Measurements from ENCODE around the gene OGDH.
"Not testable (repeated sequence)": the region's sequence is repeated elsewhere in the genome, so short reads cannot be mapped to it uniquely, and the experiment has no call there.

OGDH gene

DNA sequence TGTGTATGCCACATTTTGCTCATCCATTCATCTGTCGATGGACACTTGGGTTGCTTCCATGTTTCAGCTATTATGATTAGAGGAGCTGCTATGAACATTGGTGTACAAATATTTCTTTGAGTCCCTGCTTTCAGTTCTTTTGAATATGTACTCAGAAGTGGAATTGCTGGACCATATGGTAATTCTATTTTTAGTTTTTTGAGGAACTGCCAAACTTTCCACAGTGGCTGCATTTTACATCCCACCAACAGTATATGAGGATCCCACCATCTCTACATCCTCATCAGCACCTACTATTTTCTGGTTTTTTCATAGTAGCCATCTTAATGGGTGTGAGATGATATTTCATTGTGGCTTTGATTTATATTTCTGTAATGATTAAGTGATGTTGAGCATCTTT, 97.5 kb downstream of the OGDH start:
- DNase-seq (ENCODE audit: low spot score): no peak
- FAIRE-seq: no peak

DNA sequence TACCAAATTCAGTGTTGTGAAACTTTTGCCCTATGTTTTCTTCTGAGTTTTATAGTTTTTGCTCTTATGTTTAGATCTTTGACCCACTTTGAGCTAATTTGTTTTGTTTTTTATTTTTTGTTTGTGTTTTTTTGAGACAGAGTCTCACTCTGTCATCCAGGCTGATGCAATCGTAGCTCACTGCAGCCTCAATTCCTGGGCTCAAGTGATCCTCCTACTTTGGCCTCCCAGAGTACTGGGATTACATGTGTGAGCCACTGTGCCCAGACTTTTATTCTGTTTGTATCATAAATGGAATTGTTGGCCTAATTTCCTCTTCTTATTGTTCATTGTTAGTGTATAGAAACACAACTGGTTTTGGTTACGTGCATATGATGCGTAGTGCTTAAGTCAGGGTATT, 99.0 kb downstream of the OGDH start:
- DNase-seq (ENCODE audit: low spot score) (no peak), FAIRE-seq (peak; percentile 48)

DNA sequence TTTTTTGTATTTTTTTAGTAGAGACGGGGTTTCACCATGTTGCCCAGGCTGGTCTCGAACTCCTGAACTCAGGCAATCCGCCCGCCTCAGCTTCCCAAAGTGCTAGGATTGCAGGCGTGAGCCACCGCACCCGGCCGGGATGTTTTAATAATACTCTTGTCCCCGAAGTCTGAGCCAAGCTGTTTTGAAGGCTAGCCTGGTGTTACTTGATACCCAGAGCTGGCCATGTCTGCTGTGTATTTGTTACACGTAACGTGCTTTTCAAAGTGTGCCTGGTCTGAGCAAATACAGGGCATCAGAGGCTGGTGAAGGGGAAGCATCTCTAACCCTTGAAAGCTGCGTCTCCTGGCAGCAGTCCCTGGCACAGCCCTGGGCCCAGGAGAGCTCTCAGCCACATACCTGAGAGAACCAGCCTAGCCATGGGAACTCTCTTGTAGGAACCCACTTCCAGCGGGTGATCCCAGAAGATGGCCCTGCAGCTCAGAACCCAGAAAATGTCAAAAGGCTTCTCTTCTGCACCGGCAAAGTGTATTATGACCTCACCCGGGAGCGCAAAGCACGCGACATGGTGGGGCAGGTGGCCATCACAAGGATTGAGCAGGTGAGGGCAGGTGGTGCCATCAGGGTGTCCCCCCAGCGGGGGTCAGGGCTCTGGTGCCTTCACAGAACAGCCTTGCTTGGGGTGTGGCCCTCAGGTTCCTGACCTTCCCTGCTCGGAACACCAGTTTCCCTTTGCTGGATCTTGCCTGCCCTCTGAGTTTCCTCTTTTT, 100.5 kb downstream of the OGDH start:
- DNase-seq (ENCODE audit: low spot score) (no peak), FAIRE-seq (no peak)

DNA sequence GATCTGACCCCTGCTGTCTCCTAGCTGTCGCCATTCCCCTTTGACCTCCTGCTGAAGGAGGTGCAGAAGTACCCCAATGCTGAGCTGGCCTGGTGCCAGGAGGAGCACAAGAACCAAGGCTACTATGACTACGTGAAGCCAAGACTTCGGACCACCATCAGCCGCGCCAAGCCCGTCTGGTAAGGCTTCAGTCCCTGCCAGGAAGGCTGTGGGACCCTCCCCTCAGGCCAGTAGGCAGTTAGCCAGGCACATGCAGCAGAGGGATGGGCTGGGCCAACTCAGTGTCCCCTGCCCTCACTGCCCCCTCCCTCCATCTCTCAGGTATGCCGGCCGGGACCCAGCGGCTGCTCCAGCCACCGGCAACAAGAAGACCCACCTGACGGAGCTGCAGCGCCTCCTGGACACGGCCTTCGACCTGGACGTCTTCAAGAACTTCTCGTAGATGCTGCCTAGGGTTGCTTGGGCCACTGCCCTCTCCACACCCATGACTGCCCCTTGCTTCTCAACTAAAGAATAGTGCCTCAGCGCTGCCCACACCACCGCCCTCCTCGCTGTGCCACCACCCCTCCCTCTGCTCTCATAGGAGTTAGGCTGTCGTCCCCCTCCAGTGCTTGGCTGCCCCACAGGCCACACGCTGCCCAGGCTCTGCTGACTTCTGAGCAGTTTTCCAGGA, 101.3 kb downstream of the OGDH start:
- peak; percentile 9 for FAIRE-seq
- DNase-seq (ENCODE audit: low spot score): no peak

DNA sequence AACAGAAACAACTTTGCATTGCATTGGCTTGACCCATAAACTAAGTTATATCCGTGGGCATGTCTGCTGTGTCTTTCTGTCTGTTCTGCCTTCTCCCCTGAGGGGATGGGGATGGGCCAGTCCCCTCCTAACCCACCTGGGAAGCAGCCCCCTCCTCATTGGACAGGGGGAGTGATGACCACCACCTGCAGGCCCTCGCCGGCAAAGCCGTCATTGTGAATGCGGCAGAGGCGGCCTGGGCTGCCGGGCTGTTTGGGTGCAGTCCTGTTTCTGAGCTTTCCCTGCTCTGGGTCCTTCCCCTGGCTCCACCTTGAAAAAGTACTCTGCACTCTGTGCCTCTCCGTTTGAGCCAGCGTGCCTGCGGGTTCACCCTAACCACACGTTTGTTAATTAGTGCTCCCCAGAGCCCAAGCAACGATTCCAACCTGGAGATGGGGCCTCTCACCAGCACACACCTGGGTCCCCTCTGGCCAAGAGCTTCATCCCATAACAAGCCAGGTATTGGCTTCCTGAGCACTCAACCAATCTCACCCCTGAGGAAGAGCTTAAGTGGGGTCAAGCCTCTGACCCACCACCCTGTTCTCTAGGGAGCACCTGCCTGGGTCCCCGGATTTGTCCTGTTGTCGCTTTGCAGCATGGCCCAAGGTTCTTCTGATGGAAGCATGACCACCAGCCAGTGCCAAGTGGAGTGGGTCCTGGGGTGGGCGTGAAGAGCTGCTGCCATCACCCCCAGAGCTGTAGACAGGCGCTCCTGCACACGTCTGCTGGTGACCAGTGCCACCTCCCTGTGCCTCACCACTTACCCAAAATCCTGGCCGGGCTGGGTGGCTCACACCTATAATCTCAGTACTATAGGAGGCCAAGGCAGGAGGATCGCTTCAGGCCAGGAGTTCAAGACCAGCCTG, 102.8 kb downstream of the OGDH start:
- no peak for DNase-seq (ENCODE audit: low spot score)
- FAIRE-seq: peak; percentile 59

DNA sequence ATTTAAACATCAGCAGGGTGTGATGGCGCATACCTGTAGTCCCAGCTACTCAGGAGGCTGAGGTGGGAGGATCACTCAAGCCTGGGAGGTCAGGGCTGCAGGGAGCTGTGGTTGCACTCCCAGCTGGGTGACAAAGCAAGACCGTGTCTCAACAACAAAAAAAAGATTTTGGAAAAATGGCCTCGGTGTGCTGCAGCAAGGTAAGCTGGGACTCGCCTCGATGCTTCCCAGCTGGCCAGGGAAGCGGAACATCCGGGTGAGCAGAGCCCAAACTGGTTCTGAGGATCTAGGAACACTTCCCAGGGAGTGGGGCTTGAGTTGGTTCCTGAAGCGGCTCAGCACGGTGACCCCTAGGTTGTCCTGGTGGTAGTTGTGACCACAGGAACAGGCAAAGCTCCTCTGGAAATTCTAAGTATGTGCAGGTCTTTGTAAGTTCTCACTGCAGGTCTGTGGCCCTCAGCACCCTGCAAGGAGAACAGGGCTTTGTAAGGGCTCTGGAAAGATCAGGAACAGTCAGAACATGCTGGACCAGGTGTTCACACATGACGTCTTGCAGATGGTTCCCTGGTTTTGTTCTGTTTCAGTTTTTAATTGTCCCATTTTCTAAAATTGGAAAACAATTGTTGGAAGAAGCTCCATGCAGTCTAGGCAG, 103.6 kb downstream of the OGDH start:
- peak; percentile 27 for FAIRE-seq
- DNase-seq (ENCODE audit: low spot score): no peak

DNA sequence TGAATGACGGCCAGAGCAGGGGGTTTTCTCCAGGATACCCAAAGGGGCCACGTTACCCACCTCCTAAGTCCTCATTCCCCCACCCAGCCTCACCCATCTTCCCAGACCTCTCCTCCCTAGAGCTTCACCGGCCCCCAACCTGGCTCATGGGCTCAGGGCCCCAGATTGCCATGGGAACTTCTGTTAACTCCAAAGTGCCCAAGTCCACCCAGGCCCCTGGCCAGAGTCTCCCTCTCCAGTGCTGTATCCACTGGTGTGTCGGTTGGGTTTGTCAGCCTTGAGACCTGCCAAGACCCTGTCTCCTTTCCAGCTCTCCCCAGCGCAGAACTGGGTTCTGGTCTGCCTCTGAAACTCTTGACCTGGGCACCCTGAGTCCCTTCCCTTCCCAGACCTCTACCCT, 105.1 kb downstream of the OGDH start:
- no peak for DNase-seq (ENCODE audit: low spot score)
- FAIRE-seq: no peak

DNA sequence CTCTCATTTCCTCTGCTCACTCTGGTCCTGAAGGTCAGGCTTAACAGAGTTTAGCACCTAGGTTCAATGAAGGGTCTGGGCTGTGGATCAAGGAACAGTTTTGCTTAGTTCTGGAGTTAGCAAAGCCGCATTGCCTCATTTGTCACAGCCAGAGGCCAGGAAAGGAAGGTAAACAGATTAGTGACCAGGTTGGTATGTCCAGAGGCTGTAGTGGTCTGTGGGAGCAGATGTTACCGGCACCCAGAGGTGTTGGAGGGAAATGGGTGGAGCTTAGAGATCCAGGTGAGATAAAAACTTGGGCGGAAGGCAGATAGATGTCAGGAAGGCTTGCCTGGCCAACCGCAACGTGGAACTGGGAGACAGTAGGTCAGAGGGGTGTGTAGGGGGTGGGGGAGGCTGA, 105.6 kb downstream of the OGDH start:
- DNase-seq (ENCODE audit: low spot score): no peak
- FAIRE-seq: peak; percentile 53

DNA sequence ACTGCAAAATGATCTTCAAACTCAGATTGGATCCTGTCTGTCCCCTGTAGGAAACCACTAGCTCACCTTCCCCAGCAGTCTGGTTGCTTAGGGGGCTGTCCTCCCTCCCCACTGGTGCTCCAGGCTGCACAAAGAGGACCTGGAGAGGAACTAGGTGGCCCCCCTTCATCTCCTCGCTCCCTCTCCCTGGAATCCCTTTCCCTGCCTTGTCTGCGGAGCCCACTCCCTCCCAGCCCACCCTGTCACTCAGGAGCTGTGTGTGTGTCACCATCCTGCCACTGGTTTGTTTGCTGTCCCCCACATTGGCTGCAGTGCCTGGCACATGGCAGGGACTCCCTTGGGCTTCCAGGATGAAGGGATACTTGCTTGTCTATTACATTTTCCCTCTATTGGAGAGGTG, 106.7 kb downstream of the OGDH start:
- no peak for FAIRE-seq
- DNase-seq (ENCODE audit: low spot score): no peak

DNA sequence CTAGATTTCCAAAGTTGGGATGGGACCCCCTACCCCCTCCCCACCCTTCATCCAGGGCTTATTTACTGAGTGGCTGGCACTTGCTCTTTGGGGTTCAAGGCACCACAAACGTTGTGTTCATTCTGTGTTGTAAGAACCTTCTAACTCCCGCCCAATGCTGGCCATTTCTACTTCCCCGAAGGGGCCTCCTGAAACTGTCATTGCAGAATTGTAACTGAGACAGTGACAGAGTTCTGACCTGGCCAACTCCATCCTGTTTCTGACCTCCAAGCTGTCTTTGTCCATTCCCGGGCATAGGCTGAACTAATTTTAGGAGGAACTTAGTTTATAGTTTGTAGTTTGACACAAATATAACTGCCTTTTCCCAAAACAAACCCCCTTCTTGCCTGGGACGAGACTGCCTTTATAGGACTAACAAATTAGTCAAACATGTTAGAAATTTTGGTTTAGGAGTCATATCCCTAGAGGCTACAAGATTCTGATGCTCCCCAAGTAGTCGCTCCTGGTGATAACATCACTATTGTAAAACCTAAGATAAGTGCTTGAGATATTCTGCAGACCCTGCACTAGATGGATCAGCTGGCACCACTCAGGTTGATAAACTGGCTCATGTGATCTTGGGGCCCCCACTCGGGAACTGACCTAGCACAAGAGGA, 107.4 kb downstream of the OGDH start:
- FAIRE-seq: no peak
- DNase-seq (ENCODE audit: low spot score): no peak

DNA sequence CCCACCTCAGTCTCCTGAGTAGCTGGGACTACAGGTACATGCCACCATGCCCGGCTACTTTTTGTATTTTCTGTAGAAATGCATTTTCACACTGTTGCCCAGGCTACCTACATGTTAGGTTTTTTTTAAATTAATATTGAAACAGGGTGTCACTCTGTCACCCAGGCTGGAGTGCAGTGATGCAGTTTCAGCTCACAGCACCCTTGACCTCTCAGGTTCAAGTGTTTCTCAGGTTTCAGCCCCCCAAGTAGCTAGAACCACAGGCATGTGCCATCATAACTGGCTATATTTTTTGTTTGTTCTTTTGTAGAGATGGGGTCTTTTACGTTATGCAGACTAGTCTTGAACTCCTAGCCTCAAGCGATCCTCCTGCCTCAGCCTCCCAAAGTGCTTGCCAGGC, 109.8 kb downstream of the OGDH start:
- DNase-seq (ENCODE audit: low spot score): no peak
- no peak for FAIRE-seq

DNA sequence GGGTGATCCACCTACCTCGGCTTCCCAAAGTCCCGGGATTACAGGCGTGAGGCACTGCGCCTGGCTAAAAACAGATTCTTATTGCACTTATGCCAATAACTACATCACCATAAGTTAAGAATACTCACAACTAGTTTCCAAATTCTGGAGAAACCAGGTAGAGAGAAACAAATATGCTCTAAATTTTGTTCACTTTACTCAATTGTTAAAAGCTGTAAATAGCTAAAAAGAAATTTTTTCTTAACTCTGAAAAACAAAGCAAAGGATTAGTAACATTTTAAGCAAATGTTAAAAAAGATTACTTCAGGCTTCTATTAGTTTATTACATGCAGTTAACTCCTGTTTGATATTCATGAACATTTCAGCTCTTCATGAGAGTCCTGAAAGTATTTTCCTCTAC, 113.9 kb downstream of the OGDH start:
- FAIRE-seq: no peak
- no peak for DNase-seq (ENCODE audit: low spot score)

DNA sequence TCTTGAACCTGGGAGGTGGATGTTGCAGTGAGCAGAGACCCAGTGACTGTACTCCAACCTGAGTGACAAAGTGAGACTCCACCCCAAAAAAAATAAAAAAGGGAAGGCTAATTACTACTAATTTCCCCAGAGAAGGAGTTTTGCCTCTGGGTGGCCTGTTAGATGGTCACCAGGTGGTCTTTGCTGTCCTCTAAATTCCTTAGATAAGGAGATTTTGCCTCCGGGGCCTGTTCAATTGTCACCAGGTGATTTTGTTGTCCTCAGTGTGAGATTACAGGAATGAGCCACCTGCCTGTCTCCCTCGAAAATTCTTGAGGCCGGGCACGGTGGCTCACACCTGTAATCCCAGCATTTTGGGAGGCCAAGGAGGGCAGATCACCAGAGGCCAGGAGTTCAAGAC, 117.8 kb downstream of the OGDH start:
- FAIRE-seq: no peak

DNA sequence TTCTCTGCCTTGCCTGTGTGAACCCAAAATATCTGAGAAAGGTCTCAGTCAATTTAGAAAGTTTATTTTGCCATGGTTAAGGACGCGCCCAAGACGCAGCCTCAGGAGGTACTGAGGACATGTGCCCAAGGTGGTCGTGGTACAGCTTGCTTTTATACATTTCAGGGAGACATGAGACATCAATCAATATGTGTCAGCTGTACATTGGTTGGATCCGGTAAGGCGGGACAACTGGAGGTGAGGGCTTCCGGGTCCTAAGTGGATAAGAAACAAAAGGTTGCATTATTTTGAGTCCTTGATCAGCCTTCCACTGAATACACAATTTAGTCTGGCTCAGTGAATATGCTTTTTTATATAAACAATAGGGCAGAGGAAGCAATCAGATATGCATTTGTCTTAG, 119.8 kb downstream of the OGDH start:
- not testable (repeated sequence) for DNase-seq (ENCODE audit: low spot score); FAIRE-seq

More for the DNA sequence above, 117.8 kb downstream of the OGDH start:
- DNase-seq (ENCODE audit: low spot score): no peak

DNA sequence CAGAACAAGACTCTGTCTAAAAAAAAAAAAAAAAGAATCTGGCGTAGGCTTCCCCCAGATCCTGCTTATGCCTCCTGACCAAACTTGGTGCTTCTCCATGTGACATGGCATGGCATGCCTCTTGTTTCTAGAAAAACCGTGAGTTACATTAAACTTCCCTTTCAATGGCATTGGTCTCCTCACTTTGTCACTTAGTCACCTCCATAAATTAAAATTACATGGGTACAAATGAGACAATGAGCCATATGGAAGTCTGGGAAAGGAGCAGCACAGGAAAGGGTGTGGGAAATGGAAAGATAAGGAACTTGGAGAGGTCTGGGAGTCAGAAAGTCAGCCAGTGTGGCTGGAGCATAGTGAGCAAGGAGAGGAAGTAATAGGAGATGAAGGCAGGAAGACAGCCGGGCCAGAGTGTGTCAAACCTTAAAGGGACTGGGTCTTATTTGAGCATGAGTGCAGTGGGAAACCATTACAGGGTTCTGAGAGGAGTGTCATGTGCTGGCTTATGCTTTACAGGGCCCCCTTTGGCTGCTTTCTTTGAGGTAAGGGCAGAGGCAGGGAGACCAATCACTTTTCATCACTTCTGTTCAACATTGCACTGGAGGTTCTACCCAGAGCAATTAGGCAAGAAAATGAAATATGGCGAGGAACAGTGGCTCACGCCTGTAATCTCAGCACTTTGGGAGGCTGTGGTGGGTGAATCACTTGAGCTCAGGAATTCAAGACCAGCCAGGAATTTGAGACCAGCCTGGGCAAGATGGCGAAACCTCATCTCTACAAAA, 120.9 kb downstream of the OGDH start:
- FAIRE-seq (no peak), DNase-seq (ENCODE audit: low spot score) (no peak)

DNA sequence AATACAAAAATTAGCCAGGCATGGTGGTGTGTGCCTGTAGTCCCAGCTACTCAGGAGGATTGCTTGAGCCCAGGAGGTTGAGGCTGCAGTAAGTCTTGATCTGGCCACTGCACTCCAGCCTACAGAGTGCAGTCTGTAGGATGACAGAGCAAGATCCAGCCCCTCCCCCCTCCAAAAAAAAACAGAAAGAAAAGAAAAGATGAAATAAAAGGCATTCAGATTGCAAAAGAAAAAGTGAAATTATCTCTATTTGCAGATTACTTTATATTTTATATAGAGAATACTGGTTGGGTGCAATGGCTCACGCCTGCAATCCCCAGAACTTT, 121.5 kb downstream of the OGDH start:
- FAIRE-seq (no peak), DNase-seq (ENCODE audit: low spot score) (no peak)

DNA sequence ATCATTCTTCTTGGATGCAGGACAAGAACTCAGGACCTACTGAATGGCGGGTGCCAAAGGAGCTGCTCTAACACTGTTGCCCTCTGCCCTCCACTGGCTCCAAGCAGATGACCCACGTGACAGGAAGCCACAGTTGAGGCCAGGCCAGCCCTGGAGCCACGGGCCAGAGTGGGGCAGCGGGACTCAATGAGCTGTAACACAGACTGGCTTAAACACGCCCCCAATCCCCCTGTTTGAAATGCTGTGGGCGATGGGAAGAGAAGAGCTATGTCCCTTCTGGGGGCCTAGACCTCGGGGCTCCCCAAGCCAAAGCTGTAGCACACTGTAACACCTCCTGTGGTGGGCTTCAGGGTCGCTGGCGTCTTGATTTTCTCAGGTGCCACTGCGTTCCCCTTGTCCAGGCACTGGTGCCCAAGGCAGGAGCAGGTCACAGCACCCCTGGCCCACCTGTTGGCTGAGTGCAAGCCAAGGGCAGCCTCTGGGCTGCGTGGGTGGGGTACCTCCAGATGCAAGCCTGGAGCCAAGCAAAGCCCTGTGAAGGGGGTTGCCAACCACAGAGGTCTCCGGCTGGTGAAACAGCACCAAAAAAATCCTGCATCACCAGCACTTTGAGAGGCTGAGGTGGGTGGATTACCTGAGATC, 123.6 kb downstream of the OGDH start:
- DNase-seq (ENCODE audit: low spot score): no peak
- FAIRE-seq: no peak

DNA sequence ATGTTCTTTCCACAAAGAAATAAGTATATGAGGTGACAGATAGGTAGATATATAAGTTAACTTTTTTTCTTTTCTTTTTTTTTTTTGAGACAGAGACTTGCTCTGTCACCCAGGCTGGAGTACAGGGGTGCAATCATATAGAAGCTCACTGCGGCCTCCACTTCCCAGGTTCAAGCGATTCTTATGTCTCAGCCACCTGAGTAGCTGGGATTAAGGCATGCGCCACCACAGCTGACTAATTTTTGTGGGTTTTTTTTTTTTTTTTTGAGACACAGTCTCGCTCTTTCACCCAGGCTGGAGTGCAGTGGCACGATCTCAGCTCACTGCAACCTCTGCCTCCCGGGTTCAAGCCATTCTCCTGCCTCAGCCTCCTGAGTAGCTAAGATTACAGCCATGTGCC, 126.5 kb downstream of the OGDH start:
- not testable (repeated sequence) for FAIRE-seq; DNase-seq (ENCODE audit: low spot score)

DNA sequence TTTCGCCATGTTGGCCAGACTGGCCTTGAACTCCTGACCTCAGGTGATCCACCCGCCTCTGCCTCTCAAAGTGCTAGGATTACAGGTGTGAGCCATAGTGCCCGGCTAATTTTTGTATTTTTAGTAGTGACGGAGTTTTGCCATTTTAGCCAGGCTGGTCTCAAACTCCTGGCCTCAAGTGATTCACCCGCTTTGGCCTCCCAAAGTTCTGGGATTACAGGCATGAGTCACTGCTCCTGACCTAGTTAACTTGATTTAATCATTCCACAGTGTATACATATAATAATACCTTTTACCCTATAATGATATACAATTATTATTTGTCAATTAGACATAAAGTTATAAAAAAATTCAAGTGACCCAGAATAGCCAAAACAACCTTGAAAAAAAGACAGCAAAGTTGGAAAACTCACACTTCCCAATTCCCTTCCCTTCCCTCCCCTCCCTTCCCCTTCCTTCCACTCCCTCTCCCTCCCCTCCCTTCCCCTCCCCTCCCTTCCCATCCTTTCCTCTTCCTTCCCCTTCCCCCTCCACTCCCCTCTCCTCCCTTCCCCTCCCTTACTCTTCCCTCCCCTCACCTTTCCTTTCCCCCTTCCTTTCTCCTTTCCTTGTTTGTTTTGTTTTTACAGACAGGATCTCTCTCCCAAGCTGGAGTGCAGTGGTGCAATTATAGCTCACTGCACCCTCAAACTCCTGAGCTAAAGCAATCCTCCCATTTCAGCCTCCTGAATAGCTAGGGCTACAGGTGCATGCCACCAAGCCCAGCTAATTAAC, 127.5 kb downstream of the OGDH start:
- peak; percentile 59 for FAIRE-seq
- DNase-seq (ENCODE audit: low spot score): no peak
